Subcutaneous preadipocyte (primary cell): Measurements from ENCODE around the gene LOXL3. TPM values are rescaled to one million over a fixed set of nuclear protein-coding genes. Genes with fewer than 3 reads are reported as not detected.

Experiments
- total RNA-seq: library from RNA; depleted of rRNA; stranded (reverse); fragments of >200 nt; gene quantifications from 2 replicates; pipeline ENCODE4 v1.2.3, GENCODE V29; 2012

The LOXL3 gene
- total RNA-seq: 2.2 and 3.7 TPM in 2 replicates

GRCh38 chr2:74553892-74554819, at the start of gene LOXL3, which contains the start of gene DOK1:
Gene LOXL3, minus strand, starts transcription at chr2:74553942. Its CDS starts 1,308 bp downstream, at chr2:74552634.
Gene DOK1, plus strand, starts transcription at chr2:74554720. Its CDS starts 35 bp downstream, at chr2:74554755.

GRCh38 chr2:74529357-74530238, 24.1 kb downstream of the LOXL3 start, which contains the start of the genes AUP1 and HTRA2:
Gene AUP1, minus strand, starts transcription at chr2:74529706. Its CDS starts 77 bp downstream, at chr2:74529629.
Gene HTRA2, plus strand, starts transcription at chr2:74529933. Its CDS starts 74 bp downstream, at chr2:74530007.

GRCh38 chr2:74525717-74526648, 27.8 kb downstream of the LOXL3 start, which contains the start of gene DQX1:
Gene DQX1, minus strand, starts transcription at chr2:74526231. Its CDS starts 502 bp downstream, at chr2:74525729.

GRCh38 chr2:74514368-74515270, 39.1 kb downstream of the LOXL3 start, which contains the start of gene TLX2:
Gene TLX2, plus strand, starts transcription at chr2:74514450. Its CDS starts 357 bp downstream, at chr2:74514807.

GRCh38 chr2:74507145-74507925, 46.4 kb downstream of the LOXL3 start, which contains the start of gene PCGF1:
Gene PCGF1, minus strand, starts transcription at chr2:74507695. Its CDS starts 27 bp downstream, at chr2:74507668.

GRCh38 chr2:74499267-74499939, 54.3 kb downstream of the LOXL3 start, which contains the start of gene LBX2:
Gene LBX2, minus strand, starts transcription at chr2:74499603. Its CDS starts 66 bp downstream, at chr2:74499537.

GRCh38 chr2:74482801-74483674, 70.7 kb downstream of the LOXL3 start, which contains the start of the genes CCDC142 and TTC31:
Gene CCDC142, minus strand, starts transcription at chr2:74482998. Its CDS starts 161 bp downstream, at chr2:74482837.
Gene TTC31, plus strand, starts transcription at chr2:74483081. Its CDS starts 15 bp downstream, at chr2:74483096.

Other genes starting within 250 kb of the LOXL3 start
- under 0.01 and 1.5 TPM in 2 replicates for gene SLC4A5, start 210.5 kb downstream of the LOXL3 start, total RNA-seq
- 108 and 112 TPM in 2 replicates for gene DCTN1, start 173.6 kb downstream of the LOXL3 start, total RNA-seq
- 0.98 and 1.1 TPM in 2 replicates for gene C2orf81, start 132.3 kb downstream of the LOXL3 start, total RNA-seq
- 71.7 and 76.4 TPM in 2 replicates for gene WDR54, start 132.2 kb downstream of the LOXL3 start, total RNA-seq
- gene RTKN, start 112.0 kb downstream of the LOXL3 start, total RNA-seq: 9.6 and 11.0 TPM in 2 replicates
- 11.4 and 11.5 TPM in 2 replicates for gene INO80B, start 98.9 kb downstream of the LOXL3 start, total RNA-seq
- 22.0 and 25.6 TPM in 2 replicates for gene WBP1, start 95.5 kb downstream of the LOXL3 start, total RNA-seq
- 31.2 and 48.1 TPM in 2 replicates for gene MOGS, start 88.6 kb downstream of the LOXL3 start, total RNA-seq
- 19.9 and 30.9 TPM in 2 replicates for gene MRPL53, start 81.3 kb downstream of the LOXL3 start, total RNA-seq
- gene CCDC142, start 70.9 kb downstream of the LOXL3 start, total RNA-seq: 22.4 and 34.0 TPM in 2 replicates
- gene TTC31, start 70.9 kb downstream of the LOXL3 start, total RNA-seq: 12.9 and 16.0 TPM in 2 replicates
- gene LBX2, start 54.3 kb downstream of the LOXL3 start, total RNA-seq: 3.3 and 3.9 TPM in 2 replicates
- 16.2 and 22.4 TPM in 2 replicates for gene PCGF1, start 46.2 kb downstream of the LOXL3 start, total RNA-seq
- under 0.01 TPM in 1 of 2 replicates, not detected in the other for gene TLX2, start 39.5 kb downstream of the LOXL3 start, total RNA-seq
- gene DQX1, start 27.7 kb downstream of the LOXL3 start, total RNA-seq: not detected in 2 replicates
- 103 and 105 TPM in 2 replicates for gene AUP1, start 24.2 kb downstream of the LOXL3 start, total RNA-seq
- gene HTRA2, start 24.0 kb downstream of the LOXL3 start, total RNA-seq: 48.5 and 52.8 TPM in 2 replicates
- 14.7 and 15.6 TPM in 2 replicates for gene DOK1, start 778 bp upstream of the LOXL3 start, total RNA-seq
- gene M1AP, start 94.4 kb upstream of the LOXL3 start, total RNA-seq: not detected in 2 replicates
- 2.9 and 3.3 TPM in 2 replicates for gene SEMA4F, start 100.3 kb upstream of the LOXL3 start, total RNA-seq